ENCODE measurements around the gene LRRC46. TPM values are rescaled to one million over a fixed set of nuclear protein-coding genes. Genes with fewer than 3 reads are reported as not detected.

Gene LRRC46
- total and polyA plus RNA-seq, 9 of the 15 experiments (the other 6 are each of a cell fraction or from before 2014, with no cell fraction given): 0.39 to 1.4 (median 0.53) TPM; not detected in 1

DNA sequence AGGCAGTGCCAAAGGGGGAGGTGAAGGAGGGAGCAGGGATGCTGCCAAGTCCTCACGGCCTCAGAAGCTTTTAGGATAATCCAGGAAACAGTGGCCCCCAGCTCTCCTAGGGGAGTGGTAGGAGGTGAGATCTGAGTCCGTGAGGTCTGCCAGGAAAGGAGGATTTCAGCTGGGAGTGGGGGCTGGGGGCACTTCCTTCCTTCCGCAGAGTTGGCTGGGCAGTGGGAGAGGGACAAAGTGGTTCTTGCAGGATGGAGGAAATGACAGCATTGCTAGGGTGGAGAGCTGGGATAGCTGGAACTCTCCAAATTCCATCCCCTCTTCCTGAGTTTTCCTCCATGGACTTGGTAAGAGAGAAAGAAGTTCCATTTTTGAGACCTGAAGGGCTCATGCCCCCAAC lies 24.3 kb downstream of the LRRC46 start:
- TF ChIP-seq SNIP1 (IDR thresholded peaks at IDR 0.05; ENCODE audit: low read depth) (no peak), TGIF2 (CRISPR knock-in tag; IDR thresholded peaks at IDR 0.05) (no peak), CREM (IDR thresholded peaks at IDR 0.05; ENCODE audit: low read depth) (no peak), KDM4B (IDR thresholded peaks at IDR 0.05; ENCODE audit: borderline replicate concordance in 2 of 2, low read depth in 1 of 2) (no peak), ZNF165 (CRISPR knock-in tag; IDR thresholded peaks at IDR 0.05; ENCODE audit: borderline replicate concordance) (no peak), ZBTB7A (IDR thresholded peaks at IDR 0.05; ENCODE audit: borderline replicate concordance, control insufficient read depth, low read depth, low read length) (no peak), ZNF584 (CRISPR knock-in tag; IDR thresholded peaks at IDR 0.05; ENCODE audit: low read depth) (no peak), ZBED1 (IDR thresholded peaks at IDR 0.05) (no peak), SOX6 (IDR thresholded peaks at IDR 0.05) (no peak)
- TF ChIP-seq, protein P1, sequence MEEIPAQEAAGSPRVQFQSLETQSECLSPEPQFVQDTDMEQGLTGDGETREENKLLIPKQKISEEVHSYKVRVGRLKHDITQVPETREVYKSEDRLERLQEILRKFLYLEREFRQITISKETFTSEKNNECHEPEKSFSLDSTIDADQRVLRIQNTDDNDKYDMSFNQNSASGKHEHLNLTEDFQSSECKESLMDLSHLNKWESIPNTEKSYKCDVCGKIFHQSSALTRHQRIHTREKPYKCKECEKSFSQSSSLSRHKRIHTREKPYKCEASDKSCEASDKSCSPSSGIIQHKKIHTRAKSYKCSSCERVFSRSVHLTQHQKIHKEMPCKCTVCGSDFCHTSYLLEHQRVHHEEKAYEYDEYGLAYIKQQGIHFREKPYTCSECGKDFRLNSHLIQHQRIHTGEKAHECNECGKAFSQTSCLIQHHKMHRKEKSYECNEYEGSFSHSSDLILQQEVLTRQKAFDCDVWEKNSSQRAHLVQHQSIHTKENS (CRISPR knock-in tag; IDR thresholded peaks at IDR 0.05): no peak
- Histone ChIP-seq H2AFZ (ENCODE audit: low read depth, low read length) (no peak overlapping the region), H3K9me3 (replicated peaks; ENCODE audit: control insufficient read depth, insufficient read depth, low read depth, low read length) (no peaks in the 10 kb centered on the region), H3K79me2 (ENCODE audit: control insufficient read depth, insufficient read depth, low read length) (peaks cover 1% of the 10 kb centered on the region; the same call in 2 of the 3 replicates), H3K4me3 (no peak overlapping the region), H4K20me1 (replicated peaks; ENCODE audit: control insufficient read depth, insufficient read depth, low read length) (no peaks in the 10 kb centered on the region), H3K27ac (ENCODE audit: extremely low read depth, low read depth, low read length) (no peak overlapping the region), H3K4me1 (replicated peaks in 1 of 2; ENCODE audit: control insufficient read depth in 2 of 2, insufficient read depth in 2 of 2, low read length in 2 of 2) (peaks cover 21 to 25% of the 10 kb centered on the region in 2 experiments), H3K27me3 (ENCODE audit: control insufficient read depth in 2 of 2, insufficient read depth in 2 of 2, low read length in 2 of 2) (peaks cover 0 to 2% of the 10 kb centered on the region in 2 experiments; a peak in 1 of 5 replicates), H3K9ac (ENCODE audit: insufficient read depth in 1 of 2, low read depth in 2 of 2, low read length in 2 of 2) (no peak overlapping the region), H3K36me3 (ENCODE audit: control insufficient read depth, insufficient read depth, low read length) (no peaks in the 10 kb centered on the region), H3K9me1 (ENCODE audit: control insufficient read depth, insufficient read depth, low read length) (no peaks in the 10 kb centered on the region), H3K4me2 (ENCODE audit: insufficient read depth, low read length) (no peak overlapping the region)
- no TSS peak for BruUV-seq (replicated peaks)
- ChIA-PET POLR2A (interaction anchor here (0.6 to 1.7 kb wide), 7 partner anchors 10 to 115 kb away, joined by 3 to 5 read pairs (median 4); partner anchors contain the start of genes SCRN2 and SP2), CTCF (ENCODE audit: low intra/inter-chr PET ratio) (no interaction called here)
- 25% methylated on average over 3 of the region's 3 CpGs for WGBS (ENCODE audit: insufficient coverage, low coverage, missing lambda C conversion rate)
- FAIRE-seq (no peak), DNase-seq (ENCODE audit: extremely low read depth in 1 of 4, low spot score in 3 of 4) (no peak), ATAC-seq (no peak)
- in situ Hi-C loops (cut with MboI) (no loop called here), intact Hi-C loops (cut with micrococcal nuclease) (no loop called here)
